HG03460 (cell line): Measurements from ENCODE around the gene GABBR2.

Source experiments
- ATAC-seq: cut with Tn5 transposase; IDR thresholded peaks from one replicate; pipeline ENCODE4 v1.9.1; 2021; ENCODE audit not compliant: unreplicated experiment

GABBR2 gene

GRCh38 chr9:98549401-98549800, 159.3 kb downstream of the GABBR2 start:
- ATAC-seq = no peak

GRCh38 chr9:98547606-98548005, 161.1 kb downstream of the GABBR2 start:
- ATAC-seq = no peak

DNA sequence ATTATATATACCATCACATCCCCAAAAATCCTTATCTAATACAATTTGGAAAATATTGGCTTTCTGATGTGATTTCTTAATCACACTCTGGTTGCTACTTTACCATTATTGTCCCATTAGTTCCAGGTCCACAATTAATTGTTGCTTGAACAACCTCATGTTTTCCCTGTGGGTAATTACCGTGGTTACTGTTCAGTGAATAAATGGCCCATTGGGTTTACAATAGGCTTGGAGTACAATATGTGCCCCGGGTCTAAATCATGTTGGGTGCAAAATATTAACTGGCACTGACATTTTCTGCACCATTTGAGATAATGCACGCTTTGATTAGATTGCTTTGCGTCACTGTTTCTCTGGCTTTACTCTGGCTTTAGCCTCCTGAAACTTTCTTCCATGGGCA, 163.7 kb downstream of the GABBR2 start:
- ATAC-seq = no peak

DNA sequence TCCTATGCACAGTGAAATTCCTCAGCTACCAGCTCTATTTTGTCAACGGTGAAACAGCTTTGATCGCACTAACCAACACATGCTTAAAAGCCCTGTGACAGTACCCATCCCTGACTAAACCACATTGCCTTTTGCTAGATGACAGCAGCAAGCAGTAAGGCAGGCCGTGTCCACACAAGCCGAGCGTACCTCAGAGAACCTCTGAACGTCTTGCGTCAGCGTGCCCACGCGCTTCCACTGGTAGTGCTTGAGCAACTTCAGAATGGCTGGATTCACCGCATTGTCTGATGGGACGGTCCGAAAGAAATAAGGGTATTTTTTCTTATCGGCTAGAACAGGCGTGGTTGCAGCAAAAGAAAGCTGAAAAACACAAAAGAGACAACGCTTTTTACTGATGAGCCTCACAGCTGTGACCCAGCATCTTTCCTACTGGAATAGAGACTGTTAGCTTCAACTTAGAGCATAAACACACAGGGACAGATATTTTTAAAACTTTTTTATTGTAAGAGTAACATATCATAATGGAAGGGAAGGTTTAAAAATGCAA, 167.0 kb downstream of the GABBR2 start:
- ATAC-seq = no peak

GRCh38 chr9:98540476-98540875, 168.3 kb downstream of the GABBR2 start:
- ATAC-seq = no peak

- no peak for ATAC-seq
These were observed 168.8 kb downstream of the GABBR2 start for GRCh38 chr9:98539954-98540353.

- ATAC-seq = no peak
These were observed 170.1 kb downstream of the GABBR2 start for GRCh38 chr9:98538626-98539031.

DNA sequence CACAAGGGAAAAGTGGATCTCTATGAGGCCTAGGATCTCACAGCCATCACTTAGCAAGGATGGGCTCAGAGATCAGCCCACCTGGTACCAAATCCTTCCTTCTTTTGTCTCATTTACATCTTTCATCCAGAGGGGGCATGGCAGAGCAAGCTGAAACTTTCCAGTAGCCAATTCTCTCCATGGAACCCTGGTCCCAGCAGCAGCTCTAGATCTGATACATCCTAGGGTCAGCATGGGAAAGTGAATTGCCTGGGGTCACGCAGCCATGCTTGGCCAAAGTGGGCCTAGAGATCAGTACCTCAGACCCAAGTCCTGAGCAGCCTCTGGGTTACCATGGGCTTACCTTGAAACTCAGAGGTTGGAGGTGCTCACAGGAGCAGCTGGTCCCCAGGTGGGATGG, 170.5 kb downstream of the GABBR2 start:
- ATAC-seq = no peak

DNA sequence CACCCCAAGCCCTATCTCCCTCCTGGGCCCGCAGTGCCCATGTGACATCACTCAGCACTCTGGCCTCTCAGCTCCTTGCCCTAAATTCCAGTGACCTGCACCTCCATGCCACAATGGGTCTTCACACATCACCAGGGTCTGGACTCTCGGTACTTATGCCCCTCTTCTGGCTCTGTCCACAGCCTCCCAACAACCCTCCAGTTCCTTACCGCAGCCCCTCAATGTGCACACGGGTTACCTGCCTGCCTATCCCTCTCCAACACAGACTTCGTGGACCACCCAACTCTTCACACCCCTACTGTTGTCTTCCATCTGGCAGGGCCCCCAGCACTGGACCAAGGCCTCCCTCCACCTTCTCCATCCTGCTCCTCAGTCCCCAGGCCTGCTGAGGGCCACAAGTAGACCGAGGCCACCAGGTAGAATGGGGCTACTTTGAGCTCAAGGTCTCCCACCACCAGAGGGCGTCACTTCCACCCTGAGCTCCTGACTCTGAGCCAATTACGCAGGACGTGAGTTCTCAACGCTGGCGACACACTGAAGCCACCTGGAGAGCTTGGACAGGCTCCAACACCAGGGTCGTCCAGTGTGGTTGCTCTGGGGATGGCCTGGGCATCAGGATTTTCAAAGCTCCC, 172.1 kb downstream of the GABBR2 start:
- no peak for ATAC-seq

DNA sequence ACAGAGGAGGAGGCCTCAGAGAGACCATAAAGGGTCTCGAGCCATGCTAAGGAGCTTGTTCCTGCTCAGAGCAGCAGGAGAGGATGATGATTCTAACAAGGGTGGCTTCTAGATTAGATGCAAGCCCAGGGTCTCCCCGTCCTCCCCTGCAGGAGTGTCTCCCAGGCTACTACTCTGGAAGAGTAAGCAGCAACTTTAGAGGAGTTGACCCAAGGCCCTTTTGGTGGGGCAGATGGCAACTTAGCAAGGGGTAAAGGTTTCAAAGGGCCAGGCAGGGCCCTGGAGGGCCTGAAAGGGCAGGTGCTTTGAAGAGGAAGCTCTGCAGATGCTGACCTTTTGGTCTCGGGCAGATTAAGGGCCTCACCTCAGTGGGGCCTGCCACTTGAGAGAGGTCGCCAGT, 174.9 kb downstream of the GABBR2 start:
- ATAC-seq = no peak

DNA sequence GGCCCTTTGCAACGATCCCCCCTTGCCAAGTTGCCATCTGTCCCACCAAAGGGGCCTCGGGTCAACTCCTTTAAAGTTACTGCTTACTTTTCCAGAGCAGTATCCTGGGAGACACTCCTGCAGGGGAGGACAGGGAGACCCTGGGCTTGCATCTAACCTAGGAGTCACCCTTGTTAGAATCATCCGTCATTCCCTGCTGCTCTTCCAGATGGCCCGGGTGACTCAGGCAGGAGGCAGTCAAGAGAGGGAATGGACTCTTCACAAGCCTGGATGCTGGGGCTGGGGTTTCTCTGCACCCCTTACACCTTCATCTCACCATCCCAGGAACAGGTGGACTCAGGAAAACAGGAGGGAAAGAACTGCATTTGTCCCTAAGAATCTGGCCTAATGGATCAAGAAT, 175.6 kb downstream of the GABBR2 start:
- ATAC-seq = no peak

- ATAC-seq = no peak
These were observed 176.2 kb downstream of the GABBR2 start for GRCh38 chr9:98532574-98532973.

GRCh38 chr9:98532147-98532546, 176.6 kb downstream of the GABBR2 start:
- no peak for ATAC-seq

- ATAC-seq = no peak
These were observed 177.8 kb downstream of the GABBR2 start for GRCh38 chr9:98530806-98531386.

DNA sequence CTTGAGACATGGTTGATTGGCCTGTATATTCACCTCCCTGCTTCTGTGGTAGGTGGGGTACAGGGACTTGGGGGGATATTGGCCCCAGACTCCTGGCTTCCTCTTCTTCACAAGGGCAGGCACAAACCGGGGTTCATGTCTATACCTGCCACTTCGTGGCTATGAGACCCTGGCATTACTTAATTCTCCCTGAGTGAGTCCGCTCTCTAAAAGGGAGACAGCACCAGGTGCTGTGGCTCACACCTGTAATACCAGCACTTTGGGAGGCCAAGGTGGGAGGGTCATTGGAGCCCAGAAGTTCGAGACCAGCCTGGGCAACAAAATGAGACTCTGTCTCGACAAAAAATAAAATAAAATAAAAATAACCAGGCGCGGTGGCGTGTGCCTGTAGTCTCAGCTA, 178.5 kb downstream of the GABBR2 start:
- ATAC-seq = no peak

DNA sequence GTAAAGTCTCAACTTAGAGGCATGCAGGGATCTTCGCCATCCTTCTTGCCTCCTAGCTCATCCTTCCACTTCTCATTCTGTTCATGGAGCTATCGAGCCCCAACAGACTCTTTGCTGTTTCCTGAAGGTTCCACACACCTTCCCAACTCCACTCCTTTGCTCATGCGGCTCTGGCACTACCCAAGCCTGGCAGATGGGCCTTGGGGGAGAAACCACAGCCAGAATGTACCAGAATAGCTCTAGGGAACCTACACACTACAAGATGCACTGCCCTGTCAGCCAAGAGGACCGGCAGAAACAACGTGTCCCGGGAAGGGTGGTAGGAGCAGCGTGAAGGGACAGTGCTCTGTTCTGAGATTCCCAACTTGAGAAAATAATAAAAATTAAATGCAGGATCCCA, 178.9 kb downstream of the GABBR2 start:
- ATAC-seq = no peak

GRCh38 chr9:98523231-98523901, 185.4 kb downstream of the GABBR2 start:
- no peak for ATAC-seq

GRCh38 chr9:98522487-98522886, 186.2 kb downstream of the GABBR2 start:
- ATAC-seq = no peak

DNA sequence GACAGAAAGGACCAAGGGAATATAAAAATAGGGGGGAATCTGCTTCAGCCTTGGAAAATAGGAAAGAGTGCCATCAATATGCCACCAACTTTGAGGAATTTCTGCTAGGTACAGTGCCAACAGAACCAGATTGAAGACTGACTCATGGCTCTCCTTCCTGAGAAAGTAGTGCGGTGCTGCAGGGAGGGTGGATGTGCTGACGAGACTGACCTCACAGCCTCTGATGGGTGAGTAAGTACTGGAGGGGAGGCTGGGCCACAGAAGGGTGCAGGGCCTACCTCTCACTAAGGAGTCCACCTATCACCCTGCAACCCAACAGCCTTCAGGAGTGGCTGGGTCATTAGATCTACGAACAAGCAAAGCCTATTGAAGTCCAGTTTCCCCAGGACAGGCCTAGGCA, 187.6 kb downstream of the GABBR2 start:
- no peak for ATAC-seq

DNA sequence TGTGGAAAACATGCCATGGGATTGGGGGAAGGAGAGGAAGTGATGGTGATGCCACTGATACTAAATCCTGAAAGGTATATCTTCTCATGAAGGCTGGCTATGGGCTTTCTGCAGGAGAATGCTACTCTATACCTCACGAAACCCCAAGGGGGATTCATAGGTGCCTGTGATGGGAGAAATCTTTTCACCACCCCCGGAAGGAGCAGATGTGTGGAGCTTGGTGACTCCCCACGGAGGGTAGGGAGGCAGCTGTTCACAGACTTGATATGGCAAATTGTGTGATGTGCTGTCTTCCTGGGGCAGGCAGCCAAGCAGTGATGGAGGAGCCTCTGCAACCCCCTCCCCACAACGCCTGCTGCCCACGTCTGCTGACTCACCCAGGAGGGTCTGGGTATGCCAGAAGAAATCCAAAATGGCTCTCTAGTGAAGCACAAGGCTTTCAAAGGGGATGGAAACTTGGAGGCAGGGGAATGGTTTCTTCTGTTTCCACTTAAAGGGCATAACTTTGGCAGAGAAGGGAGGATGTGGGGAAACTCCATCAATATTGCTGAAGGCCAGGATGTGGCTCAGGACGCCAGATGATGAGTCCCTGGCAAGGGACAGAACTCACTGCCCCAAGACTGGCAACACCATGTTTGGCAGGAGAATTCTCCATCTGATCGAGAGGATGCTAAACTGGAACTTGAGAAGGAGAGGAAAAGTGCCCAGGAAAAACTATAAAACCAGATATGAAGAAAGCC, 188.3 kb downstream of the GABBR2 start:
- no peak for ATAC-seq

GRCh38 chr9:98519641-98520040, 189.1 kb downstream of the GABBR2 start:
- no peak for ATAC-seq

DNA sequence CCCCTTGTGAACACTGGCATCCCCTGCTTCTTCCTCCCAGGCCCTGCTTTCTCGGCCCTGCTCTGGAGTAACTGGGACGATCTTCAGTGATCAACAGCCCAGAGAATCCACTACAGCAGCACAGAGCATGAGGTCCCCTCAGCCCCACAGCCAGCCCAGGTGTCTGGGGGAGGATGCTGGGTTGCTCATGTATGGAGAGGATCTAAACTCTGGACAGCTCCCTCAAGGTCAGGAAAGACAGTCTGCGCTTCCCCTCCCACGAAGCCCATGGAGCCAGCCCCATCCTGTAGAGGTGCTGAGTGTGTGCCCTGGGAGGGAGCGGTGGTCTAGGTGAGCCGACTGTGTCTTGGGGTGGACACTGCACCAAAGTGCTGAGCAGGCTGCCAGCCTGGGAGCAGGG, 190.2 kb downstream of the GABBR2 start:
- ATAC-seq = no peak
